Measurements from ENCODE around the gene PASK.

PASK gene

DNA sequence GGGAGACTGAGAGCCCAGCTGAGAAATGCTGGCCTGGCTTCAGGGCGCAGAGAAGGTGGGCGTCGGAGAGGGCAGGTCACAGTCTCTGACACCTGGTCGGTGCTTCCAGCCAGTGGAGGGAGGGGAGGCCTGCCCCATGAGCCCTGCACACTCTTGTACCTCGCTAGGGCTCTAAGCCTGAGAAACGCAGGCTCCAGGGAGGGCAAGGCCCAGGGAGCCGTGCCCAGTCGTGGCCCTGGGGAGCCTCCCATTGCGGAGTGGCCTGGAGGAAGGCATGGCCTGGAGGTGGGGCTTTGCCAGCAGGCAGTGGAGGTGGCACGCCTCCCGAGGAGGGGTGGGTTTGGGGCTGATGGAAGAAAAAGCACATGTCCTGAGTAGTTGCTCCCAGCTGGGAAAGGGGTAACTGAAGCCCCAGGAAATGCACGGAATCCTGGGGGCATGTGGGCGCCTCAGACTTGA lies 86.2 kb downstream of the PASK start:
- DNase-seq = no peak

DNA sequence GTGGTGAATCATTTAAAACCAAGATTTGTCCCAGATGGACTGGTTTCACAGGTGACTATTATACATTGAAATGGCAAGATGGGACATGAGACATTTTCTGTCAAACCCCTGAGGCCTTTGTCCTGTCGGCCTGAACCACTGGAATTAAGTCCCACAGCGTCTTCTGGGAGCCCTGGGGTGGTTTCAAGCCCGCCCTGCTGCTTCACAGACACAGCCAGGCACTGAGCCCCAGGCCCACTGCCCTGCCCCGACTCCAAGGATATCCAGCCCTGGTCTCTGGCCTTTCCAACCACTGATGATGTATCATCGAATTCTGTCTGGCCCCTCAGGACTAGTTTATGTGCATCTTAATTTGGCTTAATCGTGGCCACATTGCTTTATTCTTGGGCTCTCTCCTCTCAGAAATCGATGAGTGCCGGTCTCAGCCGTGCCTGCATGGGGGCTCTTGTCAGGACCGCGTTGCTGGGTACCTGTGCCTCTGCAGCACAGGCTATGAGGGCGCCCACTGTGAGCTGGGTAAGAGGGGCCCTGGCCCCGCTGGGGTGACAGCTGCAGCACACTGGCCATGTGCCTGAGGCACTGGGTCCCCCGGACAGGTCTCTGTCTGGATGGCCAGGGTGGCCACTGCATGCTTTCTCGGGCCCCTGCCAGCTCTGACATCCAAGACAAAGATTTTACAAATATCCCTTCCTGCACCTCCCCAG lies 86.7 kb downstream of the PASK start:
- no peak for DNase-seq

DNA sequence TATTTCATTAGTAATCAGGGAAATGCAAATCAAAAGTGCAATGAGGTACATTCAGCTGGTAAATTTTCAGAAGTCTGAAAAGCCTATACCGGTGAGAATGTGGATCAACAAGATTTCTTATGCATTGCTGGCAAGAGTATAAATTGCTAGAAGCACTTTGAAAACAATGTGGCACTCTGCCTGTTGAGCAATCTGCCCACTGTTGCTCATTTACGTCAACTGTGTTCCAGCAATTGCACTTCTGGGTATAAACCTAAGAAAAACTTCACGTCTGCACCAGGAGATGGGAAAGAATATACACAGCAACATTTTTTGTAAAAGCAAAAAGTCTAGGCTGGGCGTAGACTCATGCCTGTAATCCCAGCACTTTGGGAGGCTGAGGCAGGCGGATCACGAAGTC lies 88.0 kb downstream of the PASK start:
- no peak for DNase-seq
